ENCODE measurements around the gene DAAM2.

DAAM2 gene

DNA sequence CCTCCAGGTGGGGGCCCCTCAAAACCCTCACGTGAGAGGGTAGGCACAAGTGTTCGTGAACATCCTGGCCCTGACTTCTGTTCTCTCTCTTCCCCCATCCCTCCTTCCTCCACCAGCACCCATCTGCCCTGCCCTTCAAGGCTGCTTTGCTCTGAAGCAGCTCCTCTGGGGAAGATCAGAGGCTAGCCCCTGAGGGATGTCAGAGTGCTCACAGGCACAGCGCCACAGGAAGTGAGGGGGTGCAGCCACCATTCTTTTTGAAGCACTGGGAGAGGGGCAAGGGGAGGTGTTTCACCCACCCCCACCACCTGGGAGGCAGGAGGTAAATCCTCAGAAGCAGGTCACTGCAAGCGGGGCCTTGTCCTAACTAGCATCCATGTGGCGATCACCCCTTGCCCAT lies 130.6 kb downstream of the DAAM2 start:
- peak overlapping the region; percentile 41 for H3K27ac Mint-ChIP-seq
- H3K4me3 Mint-ChIP-seq = no peak overlapping the region

DNA sequence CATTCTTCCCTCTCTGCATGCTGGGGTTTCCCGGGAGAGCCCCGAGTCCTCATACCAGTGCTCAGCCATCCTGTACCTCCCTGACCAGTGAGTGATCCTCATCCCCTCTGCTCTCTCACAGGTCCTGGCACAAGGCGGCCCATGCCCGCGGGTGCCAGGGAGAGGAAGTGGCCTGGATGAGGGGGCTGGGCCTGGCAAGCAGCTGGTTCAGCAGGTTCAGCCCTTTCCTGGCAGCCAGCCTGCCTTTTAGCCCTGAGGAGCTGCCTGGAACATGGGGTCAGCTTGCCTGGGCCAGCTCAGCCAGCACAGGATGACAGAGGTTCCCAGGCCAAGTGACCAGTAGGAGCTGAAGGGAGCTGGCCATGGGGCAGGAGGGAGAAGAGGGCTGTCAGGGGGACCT lies 131.2 kb downstream of the DAAM2 start:
- H3K4me3 Mint-ChIP-seq = no peak overlapping the region
- no peaks in the 10 kb centered on the region for H3K36me3 Mint-ChIP-seq
- no peak overlapping the region for H3K27ac Mint-ChIP-seq
- no peaks in the 10 kb centered on the region for H3K9me3 Mint-ChIP-seq (ENCODE audit: low read depth)
- no peaks in the 10 kb centered on the region for H3K27me3 Mint-ChIP-seq
- peaks cover 15% of the 10 kb centered on the region for H3K4me1 Mint-ChIP-seq (ENCODE audit: low read depth)

More for the DNA sequence above, 130.6 kb downstream of the DAAM2 start:
- H3K27me3 Mint-ChIP-seq = no peaks in the 10 kb centered on the region
- H3K9me3 Mint-ChIP-seq (ENCODE audit: low read depth) = no peaks in the 10 kb centered on the region
- H3K36me3 Mint-ChIP-seq = no peaks in the 10 kb centered on the region
- H3K4me1 Mint-ChIP-seq (ENCODE audit: low read depth) = peaks cover 15% of the 10 kb centered on the region

DNA sequence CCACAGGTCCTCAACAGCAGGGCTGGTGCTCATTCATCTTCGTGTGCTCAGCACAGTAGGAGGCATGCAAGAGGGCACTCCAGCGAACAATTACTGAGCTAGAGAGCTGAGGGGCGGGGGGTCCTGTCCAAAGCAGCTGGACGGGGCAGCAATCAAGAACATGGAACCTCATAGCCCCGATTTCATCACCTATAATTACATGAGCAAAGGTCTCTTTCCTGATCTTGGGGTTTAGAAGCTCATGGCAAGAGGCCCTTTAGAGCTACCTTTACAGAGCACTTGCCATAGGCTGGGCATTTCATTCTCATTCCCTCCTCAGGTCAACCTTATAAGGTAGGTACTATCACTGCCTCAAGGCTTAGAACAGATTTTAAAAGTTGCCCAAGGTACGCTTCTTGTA lies 131.7 kb downstream of the DAAM2 start:
- no peaks in the 10 kb centered on the region for H3K36me3 Mint-ChIP-seq
- no peak overlapping the region for H3K27ac Mint-ChIP-seq
- H3K9me3 Mint-ChIP-seq (ENCODE audit: low read depth) = no peaks in the 10 kb centered on the region
- H3K27me3 Mint-ChIP-seq = no peaks in the 10 kb centered on the region
- H3K4me1 Mint-ChIP-seq (ENCODE audit: low read depth) = peaks cover 15% of the 10 kb centered on the region
- H3K4me3 Mint-ChIP-seq = no peak overlapping the region

DNA sequence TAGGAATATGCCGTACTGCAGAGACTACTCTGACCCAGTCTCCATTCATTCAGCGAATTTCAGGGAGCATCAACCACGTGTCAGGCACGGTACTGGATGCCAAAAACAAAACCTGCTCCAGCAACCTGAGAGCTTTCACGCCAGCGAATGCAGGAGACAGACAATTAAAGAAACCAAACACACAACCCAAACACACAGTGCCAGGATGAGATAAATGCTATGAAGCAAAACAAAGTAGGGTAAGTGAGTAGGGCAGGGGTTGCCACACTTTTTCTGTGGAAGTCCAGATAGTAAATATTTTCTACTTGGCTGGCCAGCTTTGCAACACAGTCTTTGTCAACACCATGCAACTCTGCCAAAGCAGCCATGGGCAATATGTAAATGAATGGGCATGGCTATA lies 132.1 kb downstream of the DAAM2 start:
- Mint-ChIP-seq H3K27ac (no peak overlapping the region), H3K36me3 (no peaks in the 10 kb centered on the region), H3K4me3 (no peak overlapping the region), H3K4me1 (ENCODE audit: low read depth) (peaks cover 15% of the 10 kb centered on the region), H3K9me3 (ENCODE audit: low read depth) (no peaks in the 10 kb centered on the region), H3K27me3 (no peaks in the 10 kb centered on the region)

DNA sequence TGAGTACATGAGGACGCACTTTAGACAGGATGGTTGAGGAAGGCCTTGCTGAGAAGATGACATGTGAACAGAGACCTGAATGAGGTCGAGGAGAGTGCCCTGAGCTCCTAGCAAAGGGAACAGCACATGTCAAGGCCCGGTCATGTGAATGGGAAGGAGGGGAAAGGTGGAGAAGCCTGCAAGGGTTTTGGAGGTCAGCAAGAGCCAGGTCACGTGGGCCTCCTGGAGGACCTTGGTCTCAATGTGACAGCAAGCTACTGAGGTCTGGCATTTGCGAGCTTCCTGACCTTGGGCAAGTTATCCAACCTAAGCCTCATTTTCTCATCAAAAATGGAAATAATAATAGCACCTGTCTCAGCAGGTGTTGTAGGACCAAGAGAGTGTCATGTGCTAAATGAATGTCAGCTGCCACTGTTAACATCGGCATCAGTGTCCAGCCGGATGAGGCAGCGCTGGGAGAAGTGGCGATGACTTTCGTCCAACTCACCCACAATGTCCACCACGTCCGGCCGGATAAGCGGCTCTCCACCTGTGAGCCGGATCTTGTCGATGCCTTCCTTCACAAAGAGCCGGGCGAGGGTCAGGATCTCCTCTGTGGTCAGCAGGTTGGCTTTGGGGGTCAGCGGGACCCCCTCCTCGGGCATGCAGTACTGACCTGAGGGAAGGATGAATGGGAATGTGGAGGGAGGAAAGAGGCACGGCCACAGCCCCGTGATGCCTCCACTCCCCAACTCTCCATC lies 133.2 kb downstream of the DAAM2 start:
- no peak overlapping the region for H3K4me3 Mint-ChIP-seq
- no peaks in the 10 kb centered on the region for H3K36me3 Mint-ChIP-seq
- H3K27ac Mint-ChIP-seq = no peak overlapping the region
- peaks cover 15% of the 10 kb centered on the region for H3K4me1 Mint-ChIP-seq (ENCODE audit: low read depth)
- no peaks in the 10 kb centered on the region for H3K27me3 Mint-ChIP-seq
- H3K9me3 Mint-ChIP-seq (ENCODE audit: low read depth) = no peaks in the 10 kb centered on the region

DNA sequence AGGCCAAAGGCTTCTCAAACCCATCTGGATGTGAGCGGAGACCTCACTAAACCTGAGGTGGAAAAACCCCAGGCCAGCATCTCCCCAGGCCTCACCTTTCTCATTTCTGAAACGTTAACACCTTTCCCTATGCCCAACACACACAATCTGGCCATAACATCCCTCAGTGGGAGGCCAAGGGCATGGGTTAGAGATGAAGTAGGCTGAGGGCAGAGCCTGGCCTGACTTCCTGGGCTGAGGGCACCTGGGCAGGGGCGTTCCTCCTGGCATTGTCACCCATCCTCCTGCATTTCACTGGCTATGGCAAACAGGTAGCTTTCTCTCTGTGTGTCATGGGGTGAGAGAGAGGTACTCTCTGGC lies 133.7 kb downstream of the DAAM2 start:
- no peaks in the 10 kb centered on the region for H3K36me3 Mint-ChIP-seq
- no peaks in the 10 kb centered on the region for H3K9me3 Mint-ChIP-seq (ENCODE audit: low read depth)
- H3K4me1 Mint-ChIP-seq (ENCODE audit: low read depth) = peaks cover 15% of the 10 kb centered on the region
- H3K27me3 Mint-ChIP-seq = no peaks in the 10 kb centered on the region
- no peak overlapping the region for H3K27ac Mint-ChIP-seq
- H3K4me3 Mint-ChIP-seq = no peak overlapping the region

DNA sequence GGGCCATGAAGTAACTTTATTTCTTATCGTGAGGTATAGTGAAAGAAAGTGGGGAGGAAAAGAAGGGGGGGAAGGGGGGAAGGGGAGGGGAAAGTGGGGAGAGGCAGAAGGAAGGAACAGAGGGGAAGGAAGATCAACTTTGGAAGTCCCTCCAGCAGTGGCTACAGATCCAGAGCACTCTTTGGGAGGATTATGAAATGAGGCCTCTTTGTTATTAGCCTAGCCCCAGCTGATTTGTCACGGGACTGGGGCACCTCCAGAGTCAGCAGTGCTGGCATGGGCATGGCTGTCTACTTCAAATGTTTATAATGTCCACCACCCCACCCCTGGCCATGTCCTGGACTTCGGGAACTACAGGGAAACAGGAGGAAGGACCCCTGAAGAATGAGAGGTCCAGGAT lies 134.5 kb downstream of the DAAM2 start:
- Mint-ChIP-seq H3K4me1 (ENCODE audit: low read depth) (peaks cover 13% of the 10 kb centered on the region), H3K27ac (no peak overlapping the region), H3K36me3 (no peaks in the 10 kb centered on the region), H3K27me3 (no peaks in the 10 kb centered on the region), H3K9me3 (ENCODE audit: low read depth) (no peaks in the 10 kb centered on the region), H3K4me3 (no peak overlapping the region)

DNA sequence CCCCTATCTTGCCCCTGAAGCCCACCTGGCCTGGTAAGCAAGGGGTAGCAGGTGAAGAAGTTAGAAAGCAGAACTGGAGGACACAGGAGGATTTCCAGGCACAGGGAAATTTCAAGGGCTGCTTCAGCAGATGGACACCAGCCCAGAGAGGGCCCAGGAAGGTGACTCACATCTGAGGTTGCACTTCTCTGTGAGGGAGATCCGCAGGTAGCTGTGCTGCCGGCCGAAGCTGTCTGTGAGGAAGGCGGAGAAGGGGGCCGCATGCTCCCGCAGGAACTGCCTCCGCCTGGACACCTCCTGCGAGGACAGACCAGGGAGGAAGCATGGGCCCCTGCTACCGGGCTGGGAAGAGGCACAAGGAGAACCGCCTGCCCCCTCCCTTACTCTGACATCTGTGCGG lies 135.0 kb downstream of the DAAM2 start:
- no peaks in the 10 kb centered on the region for H3K27me3 Mint-ChIP-seq
- no peak overlapping the region for H3K27ac Mint-ChIP-seq
- H3K4me3 Mint-ChIP-seq = no peak overlapping the region
- H3K4me1 Mint-ChIP-seq (ENCODE audit: low read depth) = peaks cover 12% of the 10 kb centered on the region
- H3K36me3 Mint-ChIP-seq = no peaks in the 10 kb centered on the region
- no peaks in the 10 kb centered on the region for H3K9me3 Mint-ChIP-seq (ENCODE audit: low read depth)

DNA sequence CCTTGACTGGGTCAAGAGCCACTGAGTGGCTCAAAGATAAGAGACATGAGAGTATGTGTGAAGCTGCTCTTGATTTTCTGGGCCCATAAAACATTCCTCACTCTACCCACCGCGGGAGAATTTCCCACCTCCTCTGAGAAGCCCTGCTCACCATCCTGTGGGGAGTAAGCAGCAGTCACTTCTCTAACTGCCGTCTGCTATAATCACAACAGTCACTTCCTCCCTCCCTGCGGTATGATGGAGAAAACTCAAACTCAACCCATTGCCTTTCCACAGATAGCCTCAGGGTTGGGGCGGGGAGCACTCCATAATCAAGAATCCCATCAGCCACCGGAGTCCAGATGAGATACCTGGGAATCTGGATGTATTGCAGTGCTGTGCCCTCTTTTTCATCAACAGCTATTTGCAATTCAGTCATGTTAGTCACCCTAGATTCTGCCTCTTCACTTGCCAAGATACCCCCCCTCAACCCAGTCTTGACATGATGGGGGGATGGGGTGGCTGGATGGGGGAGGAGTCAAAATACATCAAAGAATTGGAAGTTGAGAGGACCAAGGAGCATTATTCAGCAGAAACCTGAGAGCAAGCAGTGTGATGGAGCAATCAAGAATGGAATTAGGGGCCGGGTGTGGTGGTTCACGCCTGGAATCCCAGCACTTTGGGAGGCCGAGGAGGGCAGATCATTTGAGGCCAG lies 137.0 kb downstream of the DAAM2 start:
- no peaks in the 10 kb centered on the region for H3K9me3 Mint-ChIP-seq (ENCODE audit: low read depth)
- no peaks in the 10 kb centered on the region for H3K36me3 Mint-ChIP-seq
- H3K27ac Mint-ChIP-seq = peak overlapping the region; percentile 36
- no peak overlapping the region for H3K4me3 Mint-ChIP-seq
- peaks cover 16% of the 10 kb centered on the region for H3K4me1 Mint-ChIP-seq (ENCODE audit: low read depth)
- H3K27me3 Mint-ChIP-seq = no peaks in the 10 kb centered on the region

DNA sequence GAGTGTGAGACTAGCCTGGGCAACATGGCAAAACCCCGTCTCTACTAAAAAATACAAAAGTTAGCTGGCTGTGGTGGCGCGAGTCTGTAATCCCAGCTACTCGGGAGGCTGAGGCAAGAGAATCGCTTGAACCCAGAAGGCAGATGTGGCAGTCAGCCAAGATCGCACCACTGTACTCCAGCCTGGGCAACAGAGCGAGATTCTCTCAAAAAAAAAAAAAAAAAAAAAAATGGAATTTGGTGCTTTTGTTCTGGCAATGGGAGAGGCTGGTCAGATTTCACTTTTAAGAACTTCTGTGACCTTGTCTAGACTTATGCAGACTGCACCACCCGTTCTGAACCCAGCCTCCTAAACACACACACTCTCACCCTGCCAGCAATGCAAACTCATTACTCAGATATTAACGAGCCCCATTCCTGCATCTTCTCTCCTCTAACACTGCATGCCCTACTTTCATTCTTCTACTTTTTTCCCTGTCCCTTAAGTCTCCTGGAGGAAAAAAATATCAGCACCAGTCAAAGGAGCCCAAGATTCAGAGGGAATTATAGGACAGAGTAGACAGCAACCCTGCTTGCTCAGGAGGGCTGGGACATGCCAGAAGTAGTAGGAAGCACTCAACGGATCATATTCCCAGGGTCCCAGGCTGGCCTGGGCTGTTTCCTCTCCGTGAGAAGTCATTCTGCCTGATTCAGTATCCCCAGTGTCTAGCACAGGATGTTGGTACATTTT lies 137.7 kb downstream of the DAAM2 start:
- Mint-ChIP-seq H3K27ac (no peak overlapping the region), H3K4me1 (ENCODE audit: low read depth) (peaks cover 22% of the 10 kb centered on the region), H3K9me3 (ENCODE audit: low read depth) (no peaks in the 10 kb centered on the region), H3K27me3 (no peaks in the 10 kb centered on the region), H3K4me3 (no peak overlapping the region), H3K36me3 (no peaks in the 10 kb centered on the region)

DNA sequence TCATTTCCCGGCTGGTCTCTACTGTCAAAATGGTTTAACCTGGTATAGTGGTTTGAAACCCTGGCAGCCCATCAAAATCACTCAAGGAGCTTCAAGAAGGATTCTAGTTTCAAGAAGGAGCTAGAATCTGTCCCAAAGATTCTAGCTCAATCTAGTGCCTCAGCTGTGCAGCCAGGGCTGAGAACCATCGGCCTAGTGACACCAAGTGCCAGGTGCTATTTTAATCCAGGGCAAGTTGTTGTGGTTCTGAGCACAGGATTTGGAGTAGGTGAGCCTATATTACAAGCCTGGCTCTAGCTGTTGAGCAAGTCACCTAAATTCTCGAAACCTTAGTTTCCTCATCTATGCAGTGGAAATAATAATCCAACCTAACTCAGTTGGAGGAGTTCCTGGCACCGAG lies 138.4 kb downstream of the DAAM2 start:
- Mint-ChIP-seq H3K27ac (no peak overlapping the region), H3K27me3 (no peaks in the 10 kb centered on the region), H3K4me3 (no peak overlapping the region), H3K4me1 (ENCODE audit: low read depth) (peaks cover 25% of the 10 kb centered on the region), H3K36me3 (no peaks in the 10 kb centered on the region), H3K9me3 (ENCODE audit: low read depth) (no peaks in the 10 kb centered on the region)

DNA sequence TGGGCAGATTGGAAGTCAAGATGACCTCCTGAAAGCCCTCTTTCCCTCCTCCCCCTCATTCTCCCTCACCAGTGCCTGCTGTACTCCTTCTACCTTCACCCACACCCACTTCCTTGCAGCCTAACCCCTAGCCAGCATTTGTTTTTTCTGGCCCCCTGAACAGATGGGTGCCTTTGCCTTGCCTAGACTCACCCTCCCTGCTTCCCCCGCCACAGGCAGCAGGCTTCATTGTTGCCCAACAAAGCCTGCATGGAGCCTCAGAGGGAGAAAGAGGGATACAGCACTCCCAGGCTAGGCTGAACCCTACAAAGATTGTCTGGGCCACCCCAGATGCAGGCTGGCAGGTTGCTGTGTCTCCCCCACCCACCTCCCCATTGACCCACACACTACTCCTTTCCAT lies 139.4 kb downstream of the DAAM2 start:
- no peak overlapping the region for H3K27ac Mint-ChIP-seq
- H3K9me3 Mint-ChIP-seq (ENCODE audit: low read depth) = no peaks in the 10 kb centered on the region
- H3K36me3 Mint-ChIP-seq = no peaks in the 10 kb centered on the region
- H3K4me1 Mint-ChIP-seq (ENCODE audit: low read depth) = peaks cover 24% of the 10 kb centered on the region
- H3K27me3 Mint-ChIP-seq = no peaks in the 10 kb centered on the region
- H3K4me3 Mint-ChIP-seq = no peak overlapping the region

DNA sequence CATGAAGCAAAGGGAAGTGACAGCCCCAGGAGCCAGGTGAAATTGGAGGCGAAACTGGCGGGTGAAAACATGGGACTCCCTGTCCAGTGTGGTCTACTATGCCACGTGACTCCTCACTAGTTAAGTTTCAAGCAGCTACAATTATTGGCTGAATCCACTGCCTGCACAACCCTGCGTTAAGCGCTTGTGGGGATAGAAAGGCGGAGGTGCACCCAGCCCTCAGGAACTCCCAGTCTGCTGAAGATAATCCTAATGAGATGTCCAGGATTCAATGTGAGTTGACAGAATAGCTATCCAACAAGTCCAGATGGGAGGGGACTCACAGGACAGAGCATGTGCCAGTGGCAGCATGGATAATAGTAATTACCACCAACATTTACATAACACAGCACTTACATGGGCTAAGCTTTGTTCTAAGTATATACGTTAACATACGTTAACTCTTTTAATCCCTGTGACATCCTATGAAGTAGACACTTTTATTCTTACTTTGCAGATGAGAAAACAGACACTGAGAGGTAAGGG lies 140.3 kb downstream of the DAAM2 start:
- Mint-ChIP-seq H3K9me3 (ENCODE audit: low read depth) (no peaks in the 10 kb centered on the region), H3K4me1 (ENCODE audit: low read depth) (peaks cover 24% of the 10 kb centered on the region), H3K27ac (no peak overlapping the region), H3K36me3 (no peaks in the 10 kb centered on the region), H3K4me3 (no peak overlapping the region), H3K27me3 (no peaks in the 10 kb centered on the region)

DNA sequence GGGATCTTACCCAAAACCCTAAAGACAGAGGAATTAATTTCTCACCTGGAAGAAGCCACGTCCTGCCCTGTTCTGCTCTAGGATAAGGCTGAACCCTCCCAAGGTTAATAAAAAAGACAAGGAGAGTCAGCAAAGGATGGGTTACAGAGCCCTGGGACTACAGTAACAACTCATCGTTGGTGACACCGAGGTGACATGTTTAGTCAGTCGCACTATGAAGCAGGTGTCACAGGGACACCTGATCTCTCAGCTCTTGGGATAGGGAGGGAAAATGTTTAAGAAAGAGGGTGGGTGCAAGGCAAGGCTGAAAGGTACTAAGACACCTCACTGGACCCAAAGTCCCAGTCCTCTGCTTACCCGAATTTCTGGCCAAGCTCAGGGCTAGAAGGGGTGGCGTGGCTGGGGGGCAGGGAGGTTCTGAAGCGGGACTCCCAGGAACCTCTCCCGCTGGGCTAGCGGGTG lies 141.5 kb downstream of the DAAM2 start:
- Mint-ChIP-seq H3K4me1 (ENCODE audit: low read depth) (peaks cover 24% of the 10 kb centered on the region), H3K27me3 (no peaks in the 10 kb centered on the region), H3K9me3 (ENCODE audit: low read depth) (no peaks in the 10 kb centered on the region), H3K4me3 (peak overlapping the region; percentile 94), H3K27ac (peak overlapping the region; percentile 86), H3K36me3 (no peaks in the 10 kb centered on the region)

DNA sequence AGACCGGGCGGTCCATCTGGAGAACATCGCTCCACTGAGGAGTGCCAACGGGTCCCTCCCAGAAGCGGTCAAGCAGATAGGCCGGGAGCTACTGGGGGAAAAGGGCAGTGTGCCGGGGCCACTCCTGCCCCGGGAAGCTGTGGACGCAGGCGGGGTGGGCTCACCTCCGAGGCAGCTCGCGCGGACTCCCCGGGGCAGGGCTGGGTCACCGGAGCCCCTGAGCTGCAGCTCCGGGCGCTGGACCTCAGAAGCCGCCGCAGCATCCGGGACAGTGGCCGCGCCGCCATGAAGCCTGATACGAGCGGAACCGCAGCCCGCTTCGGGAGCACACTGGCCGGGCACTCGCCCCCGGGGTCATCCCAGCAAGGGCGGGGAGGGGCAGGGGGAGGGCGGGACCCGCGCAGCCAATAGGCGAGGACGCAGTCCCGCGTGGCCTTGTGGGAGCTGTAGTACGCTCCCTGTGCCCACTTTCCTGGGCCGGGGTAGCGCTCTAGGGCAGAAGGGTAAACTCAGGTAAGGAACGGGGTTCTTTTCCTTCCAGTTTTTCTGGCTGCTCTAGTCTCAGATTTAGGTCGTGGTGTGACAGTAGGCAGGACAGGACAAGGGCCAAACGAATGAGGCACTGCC lies 142.1 kb downstream of the DAAM2 start, which contains the start of gene MOCS1:
MOCS1 (minus strand) TSS at position 332 of the 627 bp plus-strand sequence; CDS start at position 287, 45 bp downstream.
- peak within 1 kb of the TSS; percentile 94 for H3K4me3 Mint-ChIP-seq
- H3K36me3 Mint-ChIP-seq = no peaks in the 10 kb centered on the region
- peak within 1 kb of the TSS; percentile 86 for H3K27ac Mint-ChIP-seq
- H3K27me3 Mint-ChIP-seq = no peaks in the 10 kb centered on the region
- peaks cover 24% of the 10 kb centered on the region for H3K4me1 Mint-ChIP-seq (ENCODE audit: low read depth)
- no peaks in the 10 kb centered on the region for H3K9me3 Mint-ChIP-seq (ENCODE audit: low read depth)

Data from activated naive CD8-positive, alpha-beta T cell (primary cell).